Nephron (organoid): Measurements from ENCODE around the gene OR1I1.

Source experiments
- H3K27ac Mint-ChIP-seq, 3 experiments: 2 replicates each; pipeline ENCODE4 v1.8.0; 2020; ENCODE audit warnings: mixed read lengths in 3 of 3, mild to moderate bottlenecking in 2 of 3, moderate library complexity in 1 of 3
- H3K27me3 Mint-ChIP-seq: 2 replicates; pipeline ENCODE4 v1.8.0; 2021; ENCODE audit warnings: low read depth, mild to moderate bottlenecking, moderate library complexity, mixed read lengths
- H3K36me3 Mint-ChIP-seq: 2 replicates; pipeline ENCODE4 v1.8.0; 2020; ENCODE audit warnings: low read depth, mixed read lengths
- H3K4me1 Mint-ChIP-seq: 2 replicates; pipeline ENCODE4 v1.8.0; 2020; ENCODE audit warnings: mixed read lengths
- H3K4me3 Mint-ChIP-seq, 3 experiments: 2 replicates each; pipeline ENCODE4 v1.8.0; 2020; ENCODE audit warnings: mild to moderate bottlenecking in 3 of 3, mixed read lengths in 3 of 3, moderate library complexity in 2 of 3
- H3K9me3 Mint-ChIP-seq: 2 replicates; pipeline ENCODE4 v1.8.0; 2020; ENCODE audit warnings: mixed read lengths
- TF ChIP-seq, protein P1 (sequence below), 3 experiments: fragments of 200-600 bp; sonication (generic); IDR thresholded peaks; one replicate each; pipeline ENCODE4 v1.5.0; 2021; ENCODE audit warnings: antibody characterized with exemption in 3 of 3; ENCODE audit not compliant: unreplicated experiment in 3 of 3

Gene OR1I1

DNA sequence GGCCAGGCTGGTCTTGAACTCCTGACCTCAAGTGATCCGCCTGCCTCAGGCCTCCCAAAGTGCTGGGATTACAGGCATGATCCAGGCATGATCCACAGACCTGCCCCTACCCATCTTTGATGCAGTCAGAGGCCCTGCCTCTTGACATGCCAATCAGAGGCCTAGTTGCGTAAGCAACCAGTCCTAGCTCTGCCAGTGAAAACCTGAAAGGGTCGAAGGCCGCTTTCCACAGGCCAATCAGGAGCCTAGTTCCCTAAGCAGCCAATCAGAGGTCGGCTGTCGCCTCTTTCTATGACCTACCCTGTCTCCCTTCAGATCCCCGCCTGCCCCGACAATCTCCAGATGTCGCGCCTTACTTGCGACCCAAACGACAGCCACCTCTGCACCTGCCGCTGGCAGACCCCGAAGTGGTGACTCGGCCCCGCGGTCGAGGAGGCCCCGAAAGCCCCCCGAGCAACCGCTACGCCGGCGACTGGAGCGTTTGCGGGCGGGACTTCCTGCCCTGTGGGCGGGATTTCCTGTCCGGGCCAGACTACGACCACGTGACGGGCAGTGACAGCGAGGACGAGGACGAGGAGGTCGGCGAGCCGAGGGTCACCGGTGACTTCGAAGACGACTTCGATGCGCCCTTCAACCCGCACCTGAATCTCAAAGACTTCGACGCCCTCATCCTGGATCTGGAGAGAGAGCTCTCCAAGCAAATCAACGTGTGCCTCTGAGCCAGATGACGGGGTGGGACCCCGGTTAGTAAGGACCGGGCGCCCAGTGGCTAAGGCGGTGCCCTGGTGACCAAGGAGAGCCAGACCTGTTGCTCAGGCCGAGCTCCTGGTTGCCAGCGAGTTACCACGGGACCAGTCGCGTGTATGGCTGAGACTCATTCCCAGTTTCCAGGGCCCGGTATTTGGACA is 31.5 kb downstream of the OR1I1 start:
- no peak overlapping the region for H3K4me3 Mint-ChIP-seq
- TF ChIP-seq, protein P1, sequence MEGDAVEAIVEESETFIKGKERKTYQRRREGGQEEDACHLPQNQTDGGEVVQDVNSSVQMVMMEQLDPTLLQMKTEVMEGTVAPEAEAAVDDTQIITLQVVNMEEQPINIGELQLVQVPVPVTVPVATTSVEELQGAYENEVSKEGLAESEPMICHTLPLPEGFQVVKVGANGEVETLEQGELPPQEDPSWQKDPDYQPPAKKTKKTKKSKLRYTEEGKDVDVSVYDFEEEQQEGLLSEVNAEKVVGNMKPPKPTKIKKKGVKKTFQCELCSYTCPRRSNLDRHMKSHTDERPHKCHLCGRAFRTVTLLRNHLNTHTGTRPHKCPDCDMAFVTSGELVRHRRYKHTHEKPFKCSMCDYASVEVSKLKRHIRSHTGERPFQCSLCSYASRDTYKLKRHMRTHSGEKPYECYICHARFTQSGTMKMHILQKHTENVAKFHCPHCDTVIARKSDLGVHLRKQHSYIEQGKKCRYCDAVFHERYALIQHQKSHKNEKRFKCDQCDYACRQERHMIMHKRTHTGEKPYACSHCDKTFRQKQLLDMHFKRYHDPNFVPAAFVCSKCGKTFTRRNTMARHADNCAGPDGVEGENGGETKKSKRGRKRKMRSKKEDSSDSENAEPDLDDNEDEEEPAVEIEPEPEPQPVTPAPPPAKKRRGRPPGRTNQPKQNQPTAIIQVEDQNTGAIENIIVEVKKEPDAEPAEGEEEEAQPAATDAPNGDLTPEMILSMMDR (IDR thresholded peaks at IDR 0.05; ENCODE audit: unreplicated experiment in 3 of 3): no peak
- H3K27ac Mint-ChIP-seq: no peak overlapping the region
- H3K4me1 Mint-ChIP-seq: no peaks in the 10 kb centered on the region
- H3K9me3 Mint-ChIP-seq: no peaks in the 10 kb centered on the region
- H3K27me3 Mint-ChIP-seq: no peaks in the 10 kb centered on the region
- peaks cover 61% of the 10 kb centered on the region for H3K36me3 Mint-ChIP-seq

DNA sequence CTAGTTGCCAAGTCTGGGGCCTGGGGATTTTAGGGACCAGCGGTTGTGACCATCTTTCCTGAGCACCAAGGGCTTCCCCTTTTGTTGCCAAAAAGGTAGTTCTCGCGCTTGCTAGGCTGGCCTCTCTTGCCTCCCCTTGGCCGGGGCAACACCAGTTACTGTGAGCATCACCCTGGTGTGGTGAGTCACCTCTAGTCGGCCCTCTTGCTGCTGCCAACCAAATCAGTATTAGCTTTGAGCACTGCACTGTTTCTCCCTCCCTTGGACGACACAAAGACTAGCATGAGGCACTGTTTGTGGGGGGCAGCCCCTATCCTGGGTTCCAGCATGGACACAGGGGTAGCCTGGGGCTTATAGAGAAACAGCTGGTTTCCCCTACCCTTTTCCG is 32.1 kb downstream of the OR1I1 start:
- Mint-ChIP-seq H3K27me3 (no peaks in the 10 kb centered on the region), H3K4me3 (no peak overlapping the region), H3K36me3 (peaks cover 67% of the 10 kb centered on the region)

DNA sequence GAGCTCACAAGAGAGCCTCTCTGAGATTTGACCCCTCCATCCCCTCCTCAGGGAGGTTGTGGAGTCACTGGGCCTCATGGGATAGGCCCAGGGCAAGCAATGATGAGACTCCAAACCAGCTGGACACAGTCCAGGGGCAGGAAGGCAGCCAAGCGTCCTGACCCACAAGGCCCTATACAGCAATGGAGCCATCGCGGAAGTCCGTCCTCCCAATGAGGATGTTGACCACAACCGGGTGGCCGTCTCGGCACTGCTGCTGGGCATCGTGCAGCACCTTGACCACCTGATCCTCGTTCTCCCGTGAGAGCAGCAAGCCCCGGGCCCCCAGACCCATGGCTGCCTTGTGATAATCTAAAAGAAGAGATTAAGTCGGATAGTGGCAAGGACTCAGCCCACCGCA is 33.1 kb downstream of the OR1I1 start:
- no peaks in the 10 kb centered on the region for H3K27me3 Mint-ChIP-seq
- no peaks in the 10 kb centered on the region for H3K4me1 Mint-ChIP-seq
- H3K27ac Mint-ChIP-seq: peak overlapping the region in 2 of 3 experiments; percentile 37 to 69
- H3K36me3 Mint-ChIP-seq: peaks cover 74% of the 10 kb centered on the region
- no peak overlapping the region for H3K4me3 Mint-ChIP-seq
- H3K9me3 Mint-ChIP-seq: no peaks in the 10 kb centered on the region
- TF ChIP-seq, protein P1 (IDR thresholded peaks at IDR 0.05; ENCODE audit: unreplicated experiment in 3 of 3): no peak

More for the DNA sequence above, 32.1 kb downstream of the OR1I1 start:
- H3K27ac Mint-ChIP-seq: no peak overlapping the region
- TF ChIP-seq, protein P1 (IDR thresholded peaks at IDR 0.05; ENCODE audit: unreplicated experiment in 3 of 3): no peak
- no peaks in the 10 kb centered on the region for H3K9me3 Mint-ChIP-seq
- H3K4me1 Mint-ChIP-seq: no peaks in the 10 kb centered on the region

DNA sequence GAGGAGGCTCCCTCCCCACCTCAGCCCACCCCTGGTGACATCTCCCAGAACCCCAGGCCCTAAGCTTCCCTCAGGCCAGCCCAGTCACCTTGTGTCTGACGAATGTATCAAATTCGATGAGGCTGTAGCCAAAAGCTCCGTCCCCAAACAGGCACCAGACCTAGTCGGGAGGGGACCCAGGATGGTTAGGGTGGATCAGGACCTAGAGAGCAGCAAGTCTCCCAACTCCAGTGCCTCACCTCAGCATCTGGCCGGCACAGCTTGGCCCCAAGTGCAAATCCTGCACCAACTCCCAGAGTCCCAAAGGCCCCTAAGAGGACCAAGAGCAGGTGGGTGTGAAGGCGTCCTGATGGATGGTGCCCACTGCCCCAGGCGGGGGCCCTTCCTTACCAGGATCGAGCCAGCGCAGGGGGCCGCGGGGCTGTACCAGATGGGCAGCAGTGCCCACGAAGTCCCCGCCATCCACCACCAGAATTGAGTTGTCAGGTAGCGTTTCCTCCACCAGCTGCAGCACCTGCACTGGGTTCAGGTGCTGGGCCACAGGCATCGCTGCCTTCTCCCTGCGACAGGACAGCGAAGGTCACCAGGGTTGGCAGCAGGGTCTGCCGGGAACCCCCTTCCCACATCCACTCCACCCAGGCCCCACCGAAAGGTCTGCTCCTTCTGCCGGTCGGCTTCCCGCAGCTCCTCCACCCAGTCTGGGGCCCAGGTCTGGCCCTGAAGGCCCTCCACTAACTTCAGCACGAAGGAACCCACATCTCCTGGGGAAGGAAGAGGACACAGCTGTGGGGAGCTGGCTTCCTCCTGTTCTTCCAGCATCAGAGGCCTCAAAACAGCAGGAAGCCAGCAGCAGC is 34.0 kb downstream of the OR1I1 start:
- no peak overlapping the region for H3K27ac Mint-ChIP-seq
- no peaks in the 10 kb centered on the region for H3K9me3 Mint-ChIP-seq
- TF ChIP-seq, protein P1 (IDR thresholded peaks at IDR 0.05; ENCODE audit: unreplicated experiment in 3 of 3): no peak
- H3K27me3 Mint-ChIP-seq: no peaks in the 10 kb centered on the region
- no peaks in the 10 kb centered on the region for H3K4me1 Mint-ChIP-seq
- no peak overlapping the region for H3K4me3 Mint-ChIP-seq
- peaks cover 79% of the 10 kb centered on the region for H3K36me3 Mint-ChIP-seq

DNA sequence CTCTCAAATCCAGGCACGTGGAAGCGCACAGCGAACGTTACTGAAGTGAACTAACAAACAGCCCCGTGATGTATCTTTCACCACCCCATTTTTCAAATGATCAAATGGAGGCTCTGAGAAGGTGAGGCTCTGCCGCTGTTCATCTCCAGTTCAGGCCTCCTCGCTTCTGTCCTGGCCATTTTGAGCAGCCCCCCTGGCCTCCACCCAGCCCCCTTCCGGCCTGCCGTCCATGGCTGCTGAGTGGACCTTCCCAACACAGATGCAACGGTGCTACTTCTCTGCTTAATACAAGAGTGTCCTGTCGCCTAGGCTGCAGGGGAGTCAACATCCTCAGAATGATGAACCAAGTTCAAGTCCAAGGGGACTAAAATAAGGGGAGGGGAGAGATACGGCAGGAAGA is 34.8 kb downstream of the OR1I1 start:
- Mint-ChIP-seq H3K4me3 (peak overlapping the region in 1 of 3 experiments; percentile 13), H3K9me3 (no peaks in the 10 kb centered on the region), H3K36me3 (peaks cover 79% of the 10 kb centered on the region), H3K4me1 (no peaks in the 10 kb centered on the region), H3K27me3 (no peaks in the 10 kb centered on the region), H3K27ac (no peak overlapping the region)
- TF ChIP-seq, protein P1 (IDR thresholded peaks at IDR 0.05; ENCODE audit: unreplicated experiment in 3 of 3): no peak
